H1 (cell line): ENCODE measurements around the gene LRRC8D. TPM values are rescaled to one million over a fixed set of nuclear protein-coding genes. Genes with fewer than 3 reads are reported as not detected.

ENCODE experiments used
- ASH2L ChIP-seq: fragments of 200-600, 300-600 bp; sonication (generic); IDR thresholded peaks from one replicate; pipeline ENCODE4 v1.7.1; 2017; ENCODE audit warnings: low read length
- BRCA1 ChIP-seq: IDR thresholded peaks from 2 replicates; pipeline ENCODE4 v1.6.1; 2012; ENCODE audit warnings: low read depth, low read length, improper control_type of control experiment
- GABPA ChIP-seq: IDR thresholded peaks from 2 replicates; pipeline ENCODE4 v1.6.1; 2011; ENCODE audit warnings: mild to moderate bottlenecking, low read length, moderate library complexity, borderline replicate concordance; ENCODE audit not compliant: insufficient read depth
- GTF2F1 ChIP-seq: IDR thresholded peaks from 2 replicates; pipeline ENCODE4 v1.6.1; 2012; ENCODE audit warnings: low read depth, low read length, improper control_type of control experiment, borderline replicate concordance
- HDAC6 ChIP-seq: IDR thresholded peaks from one replicate; pipeline ENCODE4 v1.7.1; 2012; ENCODE audit warnings: low read depth, mild to moderate bottlenecking, inconsistent platforms, low read length, moderate library complexity
- NANOG ChIP-seq: IDR thresholded peaks from 2 replicates; pipeline ENCODE4 v1.6.1; 2011; ENCODE audit warnings: low read length, low read depth, mild to moderate bottlenecking, inconsistent platforms; ENCODE audit not compliant: insufficient read depth, poor library complexity, severe bottlenecking
- POU5F1 ChIP-seq: IDR thresholded peaks from 2 replicates; pipeline ENCODE4 v1.6.1; 2011; ENCODE audit warnings: low read depth, mild to moderate bottlenecking, low read length, moderate library complexity
- RBBP5 ChIP-seq: IDR thresholded peaks from 2 replicates; pipeline ENCODE4 v1.7.1; 2012; ENCODE audit warnings: low read depth, mild to moderate bottlenecking, inconsistent platforms, low read length, moderate library complexity, borderline replicate concordance
- SP4 ChIP-seq: IDR thresholded peaks from 2 replicates; pipeline ENCODE4 v1.6.1; 2012; ENCODE audit warnings: low read length, inconsistent platforms
- polyA plus RNA-seq, 7 experiments: library from polyadenylated mRNA; depleted of rRNA in 3 of 7; stranded (reverse) in 5 of 7; unstranded in 2 of 7; fragments of >200 nt in 5 of 7; fragments of 200-250 nt in 2 of 7; gene quantifications; 1 replicate in 5 of 7; 2 replicates in 1 of 7; 4 replicates in 1 of 7; pipeline versions ENCODE4 v1.2.1 to v1.2.3, GENCODE V29; 2011 to 2013; ENCODE audit warnings: missing spikeins in 2 of 7, mixed read lengths in 2 of 7
- total RNA-seq: library from RNA; stranded (reverse); fragmentation: NEBNext Ultra II Directional; extraction: Animal tissue kit (Norgen Biotek cat#: 25700); gene quantifications from 2 replicates; pipeline ENCODE4 v1.2.1, GENCODE V29; 2021
- TF ChIP-seq, protein P1 (sequence below): fragments of 300-600 bp; sonication (generic); IDR thresholded peaks from 2 replicates; pipeline ENCODE4 v1.7.1; 2012; ENCODE audit warnings: low read length, moderate library complexity, mild to moderate bottlenecking, inconsistent platforms; ENCODE audit not compliant: insufficient replicate concordance
- TF ChIP-seq, protein P2 (sequence below): IDR thresholded peaks from 2 replicates; pipeline ENCODE4 v1.6.1; 2011; ENCODE audit warnings: low read depth, mild to moderate bottlenecking, low read length; ENCODE audit not compliant: insufficient read depth

Gene LRRC8D
- total and polyA plus RNA-seq, 2 of the 8 experiments (the other 6 are each of a cell fraction or from before 2014, with no cell fraction given), result 42.0 to 58.5 TPM

DNA sequence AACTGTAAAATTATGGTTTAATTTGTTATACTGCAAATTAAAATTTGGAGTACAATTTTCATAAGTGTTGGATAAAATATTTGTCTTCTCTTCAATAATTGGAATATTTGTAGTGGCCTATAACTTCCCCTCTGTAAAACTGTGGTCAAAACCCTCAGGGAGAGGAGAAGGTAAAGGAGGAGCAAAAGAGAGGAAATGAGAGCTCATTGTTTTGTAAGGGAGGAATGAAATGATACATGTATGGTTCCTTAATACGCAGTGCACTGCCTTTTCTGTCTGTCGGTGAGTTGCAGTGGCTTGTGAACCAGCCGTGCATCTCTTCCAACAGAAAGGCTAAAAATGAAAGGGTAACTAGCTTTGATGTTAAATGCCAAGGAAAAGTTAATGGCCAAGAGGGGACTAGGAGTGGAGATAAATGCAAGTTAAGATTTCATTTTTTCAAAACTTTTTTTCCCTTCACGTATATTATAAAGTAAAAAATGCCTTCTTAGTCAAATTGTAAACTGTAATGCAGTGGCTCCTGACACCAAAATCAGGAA is 26.4 kb downstream of the LRRC8D start (continued):
- TF ChIP-seq, protein P1, sequence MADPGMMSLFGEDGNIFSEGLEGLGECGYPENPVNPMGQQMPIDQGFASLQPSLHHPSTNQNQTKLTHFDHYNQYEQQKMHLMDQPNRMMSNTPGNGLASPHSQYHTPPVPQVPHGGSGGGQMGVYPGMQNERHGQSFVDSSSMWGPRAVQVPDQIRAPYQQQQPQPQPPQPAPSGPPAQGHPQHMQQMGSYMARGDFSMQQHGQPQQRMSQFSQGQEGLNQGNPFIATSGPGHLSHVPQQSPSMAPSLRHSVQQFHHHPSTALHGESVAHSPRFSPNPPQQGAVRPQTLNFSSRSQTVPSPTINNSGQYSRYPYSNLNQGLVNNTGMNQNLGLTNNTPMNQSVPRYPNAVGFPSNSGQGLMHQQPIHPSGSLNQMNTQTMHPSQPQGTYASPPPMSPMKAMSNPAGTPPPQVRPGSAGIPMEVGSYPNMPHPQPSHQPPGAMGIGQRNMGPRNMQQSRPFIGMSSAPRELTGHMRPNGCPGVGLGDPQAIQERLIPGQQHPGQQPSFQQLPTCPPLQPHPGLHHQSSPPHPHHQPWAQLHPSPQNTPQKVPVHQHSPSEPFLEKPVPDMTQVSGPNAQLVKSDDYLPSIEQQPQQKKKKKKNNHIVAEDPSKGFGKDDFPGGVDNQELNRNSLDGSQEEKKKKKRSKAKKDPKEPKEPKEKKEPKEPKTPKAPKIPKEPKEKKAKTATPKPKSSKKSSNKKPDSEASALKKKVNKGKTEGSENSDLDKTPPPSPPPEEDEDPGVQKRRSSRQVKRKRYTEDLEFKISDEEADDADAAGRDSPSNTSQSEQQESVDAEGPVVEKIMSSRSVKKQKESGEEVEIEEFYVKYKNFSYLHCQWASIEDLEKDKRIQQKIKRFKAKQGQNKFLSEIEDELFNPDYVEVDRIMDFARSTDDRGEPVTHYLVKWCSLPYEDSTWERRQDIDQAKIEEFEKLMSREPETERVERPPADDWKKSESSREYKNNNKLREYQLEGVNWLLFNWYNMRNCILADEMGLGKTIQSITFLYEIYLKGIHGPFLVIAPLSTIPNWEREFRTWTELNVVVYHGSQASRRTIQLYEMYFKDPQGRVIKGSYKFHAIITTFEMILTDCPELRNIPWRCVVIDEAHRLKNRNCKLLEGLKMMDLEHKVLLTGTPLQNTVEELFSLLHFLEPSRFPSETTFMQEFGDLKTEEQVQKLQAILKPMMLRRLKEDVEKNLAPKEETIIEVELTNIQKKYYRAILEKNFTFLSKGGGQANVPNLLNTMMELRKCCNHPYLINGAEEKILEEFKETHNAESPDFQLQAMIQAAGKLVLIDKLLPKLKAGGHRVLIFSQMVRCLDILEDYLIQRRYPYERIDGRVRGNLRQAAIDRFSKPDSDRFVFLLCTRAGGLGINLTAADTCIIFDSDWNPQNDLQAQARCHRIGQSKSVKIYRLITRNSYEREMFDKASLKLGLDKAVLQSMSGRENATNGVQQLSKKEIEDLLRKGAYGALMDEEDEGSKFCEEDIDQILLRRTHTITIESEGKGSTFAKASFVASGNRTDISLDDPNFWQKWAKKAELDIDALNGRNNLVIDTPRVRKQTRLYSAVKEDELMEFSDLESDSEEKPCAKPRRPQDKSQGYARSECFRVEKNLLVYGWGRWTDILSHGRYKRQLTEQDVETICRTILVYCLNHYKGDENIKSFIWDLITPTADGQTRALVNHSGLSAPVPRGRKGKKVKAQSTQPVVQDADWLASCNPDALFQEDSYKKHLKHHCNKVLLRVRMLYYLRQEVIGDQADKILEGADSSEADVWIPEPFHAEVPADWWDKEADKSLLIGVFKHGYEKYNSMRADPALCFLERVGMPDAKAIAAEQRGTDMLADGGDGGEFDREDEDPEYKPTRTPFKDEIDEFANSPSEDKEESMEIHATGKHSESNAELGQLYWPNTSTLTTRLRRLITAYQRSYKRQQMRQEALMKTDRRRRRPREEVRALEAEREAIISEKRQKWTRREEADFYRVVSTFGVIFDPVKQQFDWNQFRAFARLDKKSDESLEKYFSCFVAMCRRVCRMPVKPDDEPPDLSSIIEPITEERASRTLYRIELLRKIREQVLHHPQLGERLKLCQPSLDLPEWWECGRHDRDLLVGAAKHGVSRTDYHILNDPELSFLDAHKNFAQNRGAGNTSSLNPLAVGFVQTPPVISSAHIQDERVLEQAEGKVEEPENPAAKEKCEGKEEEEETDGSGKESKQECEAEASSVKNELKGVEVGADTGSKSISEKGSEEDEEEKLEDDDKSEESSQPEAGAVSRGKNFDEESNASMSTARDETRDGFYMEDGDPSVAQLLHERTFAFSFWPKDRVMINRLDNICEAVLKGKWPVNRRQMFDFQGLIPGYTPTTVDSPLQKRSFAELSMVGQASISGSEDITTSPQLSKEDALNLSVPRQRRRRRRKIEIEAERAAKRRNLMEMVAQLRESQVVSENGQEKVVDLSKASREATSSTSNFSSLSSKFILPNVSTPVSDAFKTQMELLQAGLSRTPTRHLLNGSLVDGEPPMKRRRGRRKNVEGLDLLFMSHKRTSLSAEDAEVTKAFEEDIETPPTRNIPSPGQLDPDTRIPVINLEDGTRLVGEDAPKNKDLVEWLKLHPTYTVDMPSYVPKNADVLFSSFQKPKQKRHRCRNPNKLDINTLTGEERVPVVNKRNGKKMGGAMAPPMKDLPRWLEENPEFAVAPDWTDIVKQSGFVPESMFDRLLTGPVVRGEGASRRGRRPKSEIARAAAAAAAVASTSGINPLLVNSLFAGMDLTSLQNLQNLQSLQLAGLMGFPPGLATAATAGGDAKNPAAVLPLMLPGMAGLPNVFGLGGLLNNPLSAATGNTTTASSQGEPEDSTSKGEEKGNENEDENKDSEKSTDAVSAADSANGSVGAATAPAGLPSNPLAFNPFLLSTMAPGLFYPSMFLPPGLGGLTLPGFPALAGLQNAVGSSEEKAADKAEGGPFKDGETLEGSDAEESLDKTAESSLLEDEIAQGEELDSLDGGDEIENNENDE, result no peak
- no peak for TF ChIP-seq POU5F1
- TF ChIP-seq BRCA1, result no peak
- TF ChIP-seq RBBP5, result no peak
- no peak for TF ChIP-seq GTF2F1
- no peak for TF ChIP-seq GABPA
- TF ChIP-seq ASH2L, result no peak
- TF ChIP-seq SP4, result no peak
- no peak for TF ChIP-seq HDAC6
- TF ChIP-seq, protein P2, sequence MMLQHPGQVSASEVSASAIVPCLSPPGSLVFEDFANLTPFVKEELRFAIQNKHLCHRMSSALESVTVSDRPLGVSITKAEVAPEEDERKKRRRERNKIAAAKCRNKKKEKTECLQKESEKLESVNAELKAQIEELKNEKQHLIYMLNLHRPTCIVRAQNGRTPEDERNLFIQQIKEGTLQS, result no peak
- no peak for TF ChIP-seq NANOG
